ENCODE data around the gene ACADSB. TPM values are rescaled to one million over a fixed set of nuclear protein-coding genes. Genes with fewer than 3 reads are reported as not detected.

ACADSB gene
- total RNA-seq, 1 experiment from 2014 or later, result 11.9 TPM

DNA sequence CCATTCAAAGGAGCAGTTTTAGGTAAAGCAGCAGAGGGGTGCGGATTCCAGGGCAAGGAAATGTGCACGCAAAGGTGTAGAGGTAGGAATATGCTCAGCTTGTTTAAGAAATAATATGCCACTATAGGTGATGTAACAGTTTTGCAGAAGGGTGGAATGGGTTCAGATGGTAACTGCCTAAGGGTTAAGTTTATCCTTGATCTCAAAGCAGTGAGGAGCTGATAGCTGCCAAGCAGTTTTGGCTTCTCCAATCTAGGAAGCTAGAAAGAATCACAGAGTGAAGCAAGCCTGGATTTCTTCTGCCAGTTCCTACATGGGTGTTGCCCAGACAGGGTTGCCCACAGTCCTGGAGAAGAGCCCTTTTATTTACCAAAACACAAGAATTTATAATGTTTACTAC, 6.0 kb downstream of the ACADSB start:
- CTCF ChIA-PET, result interaction anchor here (3.5 kb wide), 1 partner anchor 29 kb away, joined by 18 read pairs; no protein-coding TSS in a partner anchor
- BruUV-seq (replicated peaks), result no TSS peak
- Mint-ChIP-seq H3K36me3 (ENCODE audit: insufficient read depth, unreplicated experiment) (no peaks in the 10 kb centered on the region), H3K4me1 (ENCODE audit: insufficient read depth, unreplicated experiment) (peaks cover 18% of the 10 kb centered on the region), H3K27ac (ENCODE audit: low read depth, unreplicated experiment) (no peak overlapping the region), H3K4me3 (ENCODE audit: unreplicated experiment) (no peak overlapping the region), H3K9me3 (ENCODE audit: unreplicated experiment) (no peaks in the 10 kb centered on the region), H3K27me3 (ENCODE audit: insufficient read depth, unreplicated experiment) (no peaks in the 10 kb centered on the region)
- intact Hi-C loops (cut with micrococcal nuclease), result no loop called here
- no peak for TF ChIP-seq CTCF (IDR thresholded peaks at IDR 0.05; ENCODE audit: unreplicated experiment)
- peak; percentile 14 for DNase-seq (ENCODE audit: unreplicated experiment)
- POLR2A ChIA-PET, result interaction anchor here (0.9 to 1.7 kb wide), 6 partner anchors 9 to 139 kb away, joined by 3 to 6 read pairs (median 4); partner anchors contain the start of gene BUB3

- Mint-ChIP-seq H3K4me3 (ENCODE audit: unreplicated experiment) (no peak overlapping the region), H3K36me3 (ENCODE audit: insufficient read depth, unreplicated experiment) (no peaks in the 10 kb centered on the region), H3K27me3 (ENCODE audit: insufficient read depth, unreplicated experiment) (no peaks in the 10 kb centered on the region), H3K27ac (ENCODE audit: low read depth, unreplicated experiment) (no peak overlapping the region), H3K9me3 (ENCODE audit: unreplicated experiment) (no peaks in the 10 kb centered on the region), H3K4me1 (ENCODE audit: insufficient read depth, unreplicated experiment) (peaks cover 18% of the 10 kb centered on the region)
- TF ChIP-seq CTCF (IDR thresholded peaks at IDR 0.05; ENCODE audit: unreplicated experiment), result no peak
- intact Hi-C loops (cut with micrococcal nuclease), result no loop called here
- DNase-seq (ENCODE audit: unreplicated experiment), result no peak
- CTCF ChIA-PET, result interaction anchor here (1.2 to 3.5 kb wide), 2 partner anchors 18 to 28 kb away, joined by 3 to 18 read pairs; no protein-coding TSS in a partner anchor
- no TSS peak for BruUV-seq (replicated peaks)
- POLR2A ChIA-PET, result interaction anchor here (1.3 to 1.9 kb wide), 4 partner anchors 8 to 138 kb away, joined by 3 to 9 read pairs (median 6); partner anchors contain the start of genes BUB3 and IKZF5
Observed at GRCh38 chr10:123016228-123016627, 7.4 kb downstream of the ACADSB start.

- no TSS peak for BruUV-seq (replicated peaks)
- Mint-ChIP-seq H3K27ac (ENCODE audit: low read depth, unreplicated experiment) (no peak overlapping the region), H3K4me1 (ENCODE audit: insufficient read depth, unreplicated experiment) (peaks cover 24% of the 10 kb centered on the region), H3K9me3 (ENCODE audit: unreplicated experiment) (no peaks in the 10 kb centered on the region), H3K4me3 (ENCODE audit: unreplicated experiment) (no peak overlapping the region), H3K36me3 (ENCODE audit: insufficient read depth, unreplicated experiment) (no peaks in the 10 kb centered on the region), H3K27me3 (ENCODE audit: insufficient read depth, unreplicated experiment) (no peaks in the 10 kb centered on the region)
- POLR2A ChIA-PET, result interaction anchor here (1.9 to 5.7 kb wide), 2 partner anchors 7 to 9 kb away, joined by 9 to 24 read pairs; partner anchors contain the start of genes ACADSB and IKZF5
- TF ChIP-seq CTCF (IDR thresholded peaks at IDR 0.05; ENCODE audit: unreplicated experiment), result no peak
- CTCF ChIA-PET, result interaction anchor here (3.5 kb wide), 1 partner anchor 26 kb away, joined by 18 read pairs; no protein-coding TSS in a partner anchor
- DNase-seq (ENCODE audit: unreplicated experiment), result no peak
- intact Hi-C loops (cut with micrococcal nuclease), result no loop called here
Observed at GRCh38 chr10:123017421-123018165, 8.8 kb downstream of the ACADSB start.

GRCh38 chr10:123018531-123018930, 9.7 kb downstream of the ACADSB start:
- no peak for TF ChIP-seq CTCF (IDR thresholded peaks at IDR 0.05; ENCODE audit: unreplicated experiment)
- BruUV-seq (replicated peaks), result no TSS peak
- Mint-ChIP-seq H3K4me1 (ENCODE audit: insufficient read depth, unreplicated experiment) (peaks cover 24% of the 10 kb centered on the region), H3K9me3 (ENCODE audit: unreplicated experiment) (no peaks in the 10 kb centered on the region), H3K4me3 (ENCODE audit: unreplicated experiment) (no peak overlapping the region), H3K27ac (ENCODE audit: low read depth, unreplicated experiment) (no peak overlapping the region), H3K27me3 (ENCODE audit: insufficient read depth, unreplicated experiment) (no peaks in the 10 kb centered on the region), H3K36me3 (ENCODE audit: insufficient read depth, unreplicated experiment) (no peaks in the 10 kb centered on the region)
- DNase-seq (ENCODE audit: unreplicated experiment), result no peak
- ChIA-PET POLR2A (interaction anchor here (5.7 kb wide), 1 partner anchor 9 kb away, joined by 24 read pairs; the partner anchor contains the start of genes ACADSB and IKZF5), CTCF (no interaction called here)
- intact Hi-C loops (cut with micrococcal nuclease), result no loop called here
